HEK293 (cell line): ENCODE data around the gene IDH1.

Experiments
- TCF7L2 ChIP-seq: IDR thresholded peaks from 2 replicates; pipeline ENCODE4 v1.6.1; 2011; ENCODE audit warnings: low read depth, mild to moderate bottlenecking, inconsistent platforms, low read length, moderate library complexity, borderline replicate concordance
- ZBTB17 ChIP-seq: fragments of 450-650 bp; formaldehyde crosslinking; IDR thresholded peaks from 2 replicates; pipeline ENCODE4 v1.5.1; 2016; ENCODE audit warnings: missing biosample characterization, missing genetic modification characterization
- ZNF37A ChIP-seq: fragments of 450-650 bp; IDR thresholded peaks from 2 replicates; pipeline ENCODE4 v1.5.1; 2018; ENCODE audit warnings: missing biosample characterization, missing genetic modification characterization
- TF ChIP-seq, protein P1 (sequence below): fragments of 450-650 bp; formaldehyde crosslinking; IDR thresholded peaks from 2 replicates; pipeline ENCODE4 v1.5.1; 2016; ENCODE audit warnings: missing biosample characterization, missing genetic modification characterization

DNA sequence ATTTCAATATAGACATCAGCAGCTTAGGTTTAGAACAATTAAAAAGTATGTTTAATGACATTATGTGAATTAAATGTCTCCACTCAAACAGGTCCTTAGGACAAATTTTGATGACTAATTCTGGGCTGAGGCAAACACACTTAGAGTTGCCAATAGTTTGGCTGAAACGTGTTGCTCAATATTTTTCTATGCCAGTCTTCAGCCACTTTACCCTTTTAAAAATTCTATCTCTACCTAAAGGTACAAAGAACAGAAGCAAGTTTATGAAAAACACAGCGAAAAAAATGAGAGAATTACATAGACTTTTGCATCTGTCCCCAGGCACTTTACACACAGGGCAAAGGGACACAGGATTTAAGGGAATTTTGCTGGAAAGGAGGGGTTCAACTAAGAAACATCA is 4.5 kb downstream of the IDH1 start:
- TF ChIP-seq, protein P1, sequence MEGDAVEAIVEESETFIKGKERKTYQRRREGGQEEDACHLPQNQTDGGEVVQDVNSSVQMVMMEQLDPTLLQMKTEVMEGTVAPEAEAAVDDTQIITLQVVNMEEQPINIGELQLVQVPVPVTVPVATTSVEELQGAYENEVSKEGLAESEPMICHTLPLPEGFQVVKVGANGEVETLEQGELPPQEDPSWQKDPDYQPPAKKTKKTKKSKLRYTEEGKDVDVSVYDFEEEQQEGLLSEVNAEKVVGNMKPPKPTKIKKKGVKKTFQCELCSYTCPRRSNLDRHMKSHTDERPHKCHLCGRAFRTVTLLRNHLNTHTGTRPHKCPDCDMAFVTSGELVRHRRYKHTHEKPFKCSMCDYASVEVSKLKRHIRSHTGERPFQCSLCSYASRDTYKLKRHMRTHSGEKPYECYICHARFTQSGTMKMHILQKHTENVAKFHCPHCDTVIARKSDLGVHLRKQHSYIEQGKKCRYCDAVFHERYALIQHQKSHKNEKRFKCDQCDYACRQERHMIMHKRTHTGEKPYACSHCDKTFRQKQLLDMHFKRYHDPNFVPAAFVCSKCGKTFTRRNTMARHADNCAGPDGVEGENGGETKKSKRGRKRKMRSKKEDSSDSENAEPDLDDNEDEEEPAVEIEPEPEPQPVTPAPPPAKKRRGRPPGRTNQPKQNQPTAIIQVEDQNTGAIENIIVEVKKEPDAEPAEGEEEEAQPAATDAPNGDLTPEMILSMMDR: no peak
- TF ChIP-seq ZBTB17 (tag by site-specific recombination) (no peak), ZNF37A (tag by site-specific recombination) (no peak), TCF7L2 (no peak)
